ENCODE results near the gene BIVM. TPM values are rescaled to one million over a fixed set of nuclear protein-coding genes. Genes with fewer than 3 reads are reported as not detected.

The BIVM gene
- polyA plus RNA-seq, 2 of the 4 experiments (the other 2 are of a cell fraction) = 7.4 to 14.7 TPM

DNA sequence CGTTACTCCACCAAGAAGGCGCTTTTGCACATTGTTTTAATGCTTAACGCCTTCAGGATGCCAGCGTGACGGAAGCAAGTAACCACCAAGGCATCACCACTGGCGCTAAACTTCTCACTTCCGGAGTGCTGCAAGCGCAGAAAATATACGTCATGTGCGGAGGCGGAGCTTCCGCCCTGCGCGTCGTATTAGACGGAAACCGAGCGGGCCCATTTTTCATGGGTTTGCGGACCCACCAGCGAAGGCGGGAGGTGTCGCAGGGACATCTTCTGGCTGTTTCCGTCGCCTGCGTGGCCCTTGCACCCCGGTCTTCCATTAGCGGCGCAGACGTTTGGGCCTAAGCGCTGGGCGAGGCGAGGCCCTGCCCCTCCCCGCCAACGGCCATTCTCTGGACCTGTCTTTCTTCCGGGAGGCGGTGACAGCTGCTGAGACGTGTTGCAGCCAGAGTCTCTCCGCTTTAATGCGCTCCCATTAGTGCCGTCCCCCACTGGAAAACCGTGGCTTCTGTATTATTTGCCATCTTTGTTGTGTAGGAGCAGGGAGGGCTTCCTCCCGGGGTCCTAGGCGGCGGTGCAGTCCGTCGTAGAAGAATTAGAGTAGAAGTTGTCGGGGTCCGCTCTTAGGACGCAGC lies 46.8 kb downstream of the BIVM start, which contains the start of gene ERCC5 (continued):
- TF ChIP-seq, protein P1, sequence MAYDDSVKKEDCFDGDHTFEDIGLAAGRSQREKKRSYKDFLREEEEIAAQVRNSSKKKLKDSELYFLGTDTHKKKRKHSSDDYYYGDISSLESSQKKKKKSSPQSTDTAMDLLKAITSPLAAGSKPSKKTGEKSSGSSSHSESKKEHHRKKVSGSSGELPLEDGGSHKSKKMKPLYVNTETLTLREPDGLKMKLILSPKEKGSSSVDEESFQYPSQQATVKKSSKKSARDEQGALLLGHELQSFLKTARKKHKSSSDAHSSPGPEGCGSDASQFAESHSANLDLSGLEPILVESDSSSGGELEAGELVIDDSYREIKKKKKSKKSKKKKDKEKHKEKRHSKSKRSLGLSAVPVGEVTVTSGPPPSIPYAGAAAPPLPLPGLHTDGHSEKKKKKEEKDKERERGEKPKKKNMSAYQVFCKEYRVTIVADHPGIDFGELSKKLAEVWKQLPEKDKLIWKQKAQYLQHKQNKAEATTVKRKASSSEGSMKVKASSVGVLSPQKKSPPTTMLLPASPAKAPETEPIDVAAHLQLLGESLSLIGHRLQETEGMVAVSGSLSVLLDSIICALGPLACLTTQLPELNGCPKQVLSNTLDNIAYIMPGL (CRISPR knock-in tag; IDR thresholded peaks at IDR 0.05; ENCODE audit: borderline replicate concordance) = no peak
- peak; percentile 70; the same call in 1 of the 2 replicates for TF ChIP-seq E2F6 (IDR thresholded peaks at IDR 0.05; ENCODE audit: borderline replicate concordance, low read depth)
- no peak for TF ChIP-seq HOXA7 (CRISPR knock-in tag; IDR thresholded peaks at IDR 0.05)

DNA sequence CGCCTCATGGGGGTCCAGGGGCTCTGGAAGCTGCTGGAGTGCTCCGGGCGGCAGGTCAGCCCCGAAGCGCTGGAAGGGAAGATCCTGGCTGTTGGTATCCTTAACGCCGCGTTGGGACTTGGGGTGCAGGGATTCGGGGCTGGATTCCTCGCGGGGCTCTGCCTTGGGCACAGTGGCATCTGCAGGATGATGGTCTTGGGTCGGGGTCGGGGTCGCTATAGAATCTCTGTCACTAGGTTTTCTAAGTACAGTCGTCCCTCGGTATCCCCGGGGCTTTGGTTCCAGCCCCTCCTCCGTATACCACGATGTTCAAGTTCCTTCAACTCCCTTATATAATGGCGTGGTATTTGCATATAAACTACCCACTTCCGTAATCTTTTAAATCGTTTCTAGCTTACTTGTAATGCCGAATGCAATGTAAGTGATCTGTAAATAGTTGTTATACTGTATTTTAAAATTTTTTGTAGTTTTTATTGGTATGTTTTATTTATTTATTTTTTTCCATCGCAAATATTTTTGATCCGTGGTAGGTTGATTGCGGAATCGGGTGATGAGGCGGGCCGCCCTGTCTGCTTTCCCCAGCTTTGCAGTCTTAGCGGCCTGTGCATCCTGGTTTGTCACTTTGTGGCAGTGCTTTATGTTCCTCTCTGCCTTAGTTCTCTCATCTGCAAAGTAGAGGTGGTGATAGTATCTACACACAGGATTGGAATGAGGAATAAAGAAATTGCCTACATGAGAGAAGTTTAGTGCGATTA lies 47.5 kb downstream of the BIVM start:
- POLR2A ChIA-PET = interaction anchor here (0.6 to 2.5 kb wide), 10 partner anchors 9 to 267 kb away, joined by 3 to 23 read pairs (median 4); partner anchors contain the start of genes TEX30 and TPP2

DNA sequence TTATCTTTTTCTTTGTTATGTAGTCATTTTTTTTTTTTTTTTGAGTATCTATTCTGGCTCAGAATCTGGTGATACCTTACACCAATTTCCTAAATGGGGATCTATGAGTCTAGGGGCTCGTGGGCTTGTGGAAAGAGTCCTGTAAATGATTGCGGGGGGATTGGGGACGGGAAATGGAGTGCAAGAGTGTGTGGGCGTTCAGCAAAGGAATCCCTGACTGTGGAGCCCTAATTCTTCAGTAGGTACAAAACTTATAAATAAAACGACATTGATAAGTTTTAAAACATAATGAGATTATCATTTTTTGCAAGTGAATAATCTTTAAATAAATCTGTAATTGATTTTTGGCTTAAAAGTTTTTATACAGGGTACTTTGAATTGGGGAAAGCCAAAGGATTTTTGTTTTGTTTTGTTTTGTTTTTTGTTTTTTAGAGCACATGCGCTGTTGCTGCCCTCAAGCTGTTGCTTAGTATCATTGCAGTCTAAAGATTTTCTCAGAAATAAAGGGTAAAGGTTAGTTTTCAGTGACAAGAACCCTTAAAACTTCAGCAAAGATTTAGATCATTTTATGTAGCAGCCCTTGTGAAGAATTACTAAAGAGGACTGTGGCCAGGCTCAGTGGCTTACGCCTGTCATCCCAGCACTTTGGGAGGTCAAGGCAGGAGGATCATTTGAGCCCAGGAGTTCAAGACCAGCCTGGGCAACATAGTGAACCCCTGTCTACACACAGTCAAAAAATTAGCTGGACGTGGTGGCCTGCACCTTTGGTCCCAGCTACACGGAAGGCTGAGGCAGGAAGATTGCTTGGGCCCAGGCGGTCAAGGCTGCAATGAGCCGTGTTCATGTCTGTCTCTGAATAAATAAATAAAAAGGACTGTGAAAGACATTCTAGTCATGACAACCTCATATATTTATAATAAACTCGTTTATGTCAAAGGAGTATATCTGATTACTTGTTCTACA lies 48.6 kb downstream of the BIVM start:
- peaks cover 8% of the 10 kb centered on the region; the same call in 1 of the 3 replicates for H3K4me1 ChIP-seq
- peak overlapping the region; percentile 92 for H3K4me2 ChIP-seq
- ATAC-seq = no peak
- peak overlapping the region; percentile 84 to 96; a peak in 4 of 6 replicates for H3K27ac ChIP-seq
- no peaks in the 10 kb centered on the region for H3K9me3 ChIP-seq
- no peak for FAIRE-seq
- H3K4me3 ChIP-seq = peak overlapping the region; percentile 99
- peak in 1 of 2 experiments; percentile 27 for DNase-seq (ENCODE audit: low read depth in 1 of 2, low spot score in 1 of 2)
- POLR2A ChIA-PET = no interaction called here
- WGBS (ENCODE audit: missing lambda C conversion rate) = 17% methylated on average over 12 of the region's 12 CpGs
- CTCF ChIA-PET = interaction anchor here (0.9 to 3.6 kb wide), 4 partner anchors 17 to 268 kb away, joined by 3 to 12 read pairs (median 4); no protein-coding TSS in a partner anchor
- no peak for TF ChIP-seq NR3C1 (IDR thresholded peaks at IDR 0.05)
- no peak for TF ChIP-seq USF2 (IDR thresholded peaks at IDR 0.05)
- TF ChIP-seq SMC3 (IDR thresholded peaks at IDR 0.05) = peak; percentile 48; the same call in 2 of the 3 replicates
- TF ChIP-seq, protein P2, sequence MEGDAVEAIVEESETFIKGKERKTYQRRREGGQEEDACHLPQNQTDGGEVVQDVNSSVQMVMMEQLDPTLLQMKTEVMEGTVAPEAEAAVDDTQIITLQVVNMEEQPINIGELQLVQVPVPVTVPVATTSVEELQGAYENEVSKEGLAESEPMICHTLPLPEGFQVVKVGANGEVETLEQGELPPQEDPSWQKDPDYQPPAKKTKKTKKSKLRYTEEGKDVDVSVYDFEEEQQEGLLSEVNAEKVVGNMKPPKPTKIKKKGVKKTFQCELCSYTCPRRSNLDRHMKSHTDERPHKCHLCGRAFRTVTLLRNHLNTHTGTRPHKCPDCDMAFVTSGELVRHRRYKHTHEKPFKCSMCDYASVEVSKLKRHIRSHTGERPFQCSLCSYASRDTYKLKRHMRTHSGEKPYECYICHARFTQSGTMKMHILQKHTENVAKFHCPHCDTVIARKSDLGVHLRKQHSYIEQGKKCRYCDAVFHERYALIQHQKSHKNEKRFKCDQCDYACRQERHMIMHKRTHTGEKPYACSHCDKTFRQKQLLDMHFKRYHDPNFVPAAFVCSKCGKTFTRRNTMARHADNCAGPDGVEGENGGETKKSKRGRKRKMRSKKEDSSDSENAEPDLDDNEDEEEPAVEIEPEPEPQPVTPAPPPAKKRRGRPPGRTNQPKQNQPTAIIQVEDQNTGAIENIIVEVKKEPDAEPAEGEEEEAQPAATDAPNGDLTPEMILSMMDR (IDR thresholded peaks at IDR 0.05) = peak; percentile 65
- TF ChIP-seq RAD21 (conservative IDR thresholded peaks at IDR 0.05 in 1 of 2, IDR thresholded peaks at IDR 0.05 in 1 of 2) = peak; percentile 63 to 65

More for the DNA sequence above, 47.5 kb downstream of the BIVM start:
- no peak for TF ChIP-seq KDM5A (IDR thresholded peaks at IDR 0.05)
- TF ChIP-seq CEBPB (IDR thresholded peaks at IDR 0.05) = peak in 1 of 2 experiments; percentile 36; a peak in 2 of 4 replicates
- Histone ChIP-seq H3K27ac (peak overlapping the region; percentile 84 to 96), H3K4me1 (peaks cover 8% of the 10 kb centered on the region; the same call in 1 of the 3 replicates), H3K4me3 (peak overlapping the region; percentile 99), H3K4me2 (peak overlapping the region; percentile 92), H3K9me3 (no peaks in the 10 kb centered on the region)
- DNase-seq (ENCODE audit: low read depth in 1 of 2, low spot score in 1 of 2) (peak; percentile 5 to 21), ATAC-seq (peak; percentile 52 to 63; a peak in 5 of 6 replicates), FAIRE-seq (no peak)
- 2% methylated on average over 30 of the region's 31 CpGs for WGBS (ENCODE audit: missing lambda C conversion rate)
- CTCF ChIA-PET = interaction anchor here (1.1 to 3.6 kb wide), 7 partner anchors 8 to 250 kb away, joined by 3 to 12 read pairs (median 4); partner anchors contain the start of gene TEX30

All from A549 (cell line).